ENCODE measurements around the gene MSRB3. TPM values are rescaled to one million over a fixed set of nuclear protein-coding genes. Genes with fewer than 3 reads are reported as not detected.
A peak's percentile ranks its signal among the peaks of the same experiment; 100 is the strongest.

The MSRB3 gene
- total and polyA plus RNA-seq, 8 donors, result 10.7 to 142 (median 27.8) TPM

DNA sequence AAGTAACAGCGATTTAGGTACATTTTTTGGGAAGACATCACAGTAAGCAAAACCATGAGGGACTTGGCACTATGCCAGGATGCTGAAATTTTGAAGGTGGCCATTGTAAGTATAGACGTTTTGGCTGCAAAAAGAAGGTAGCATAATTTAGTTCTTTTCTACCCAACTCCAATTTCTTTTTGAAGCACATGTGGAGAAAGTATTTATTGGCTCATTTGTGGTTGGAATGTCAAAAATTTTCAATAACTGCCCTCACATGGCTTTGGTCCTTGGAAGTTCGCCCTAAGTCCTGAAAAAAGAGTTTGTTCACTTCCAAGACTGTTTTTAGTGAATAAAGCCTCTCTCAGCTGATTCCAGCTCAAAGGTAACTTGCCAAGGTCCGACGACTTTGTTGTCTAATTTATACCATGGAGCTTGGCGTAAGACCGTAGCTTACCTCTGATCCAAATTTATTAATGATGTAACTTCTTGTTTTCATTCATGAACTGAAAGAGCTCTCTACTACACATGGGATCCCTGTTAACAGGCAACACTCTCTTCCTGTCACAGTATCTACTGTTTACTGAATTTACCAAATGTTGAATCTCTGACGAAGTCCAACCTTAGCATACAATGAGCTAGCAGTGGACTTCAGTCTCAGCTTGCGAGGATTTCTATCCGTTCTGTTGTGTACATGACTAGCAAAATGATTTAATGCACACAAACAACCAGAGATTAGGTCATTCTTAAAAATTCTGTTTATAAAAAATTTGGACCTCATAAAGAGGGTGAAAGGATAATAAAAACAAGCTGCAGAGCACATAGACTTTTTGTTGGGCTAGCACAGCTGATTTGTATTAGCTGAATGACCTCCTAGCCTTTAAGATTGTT, 49.0 kb downstream of the MSRB3 start:
- no peak overlapping the region for H3K4me3 ChIP-seq
- peak in 1 of 2 donors; percentile 70 for DNase-seq

DNA sequence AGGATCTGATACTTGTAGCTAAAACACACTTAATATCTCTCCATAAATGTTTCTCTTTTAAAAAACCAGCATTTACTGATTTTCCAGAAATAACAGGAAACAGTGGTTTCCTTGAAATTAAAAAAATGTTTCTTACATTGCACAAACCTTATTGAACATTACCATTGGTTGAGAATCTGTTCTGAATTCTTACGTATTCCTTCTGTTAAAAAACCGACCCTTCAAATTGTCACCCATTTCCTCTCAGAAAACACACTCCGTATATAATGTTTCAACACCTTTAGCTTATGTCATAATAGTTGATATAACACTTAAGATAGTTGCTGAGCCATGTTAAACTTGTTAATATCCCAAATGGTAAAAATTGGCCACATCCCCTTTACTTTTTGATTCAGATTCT, 51.2 kb downstream of the MSRB3 start:
- Histone ChIP-seq H3K36me3 (peaks cover 0 to 9% (median 3%) of the 10 kb centered on the region in 4 donors), H3K27ac (no peak overlapping the region), H3K4me1 (peaks cover 7 to 28% (median 12%) of the 10 kb centered on the region in 4 donors), H3K27me3 (no peaks in the 10 kb centered on the region), H3K9me3 (no peaks in the 10 kb centered on the region), H3K4me3 (no peak overlapping the region)
- 72 to 79% (median 79%) methylated on average over 3 of the region's 3 CpGs for WGBS, 5 donors
- DNase-seq, result no peak
- TF ChIP-seq EP300 (IDR thresholded peaks at IDR 0.05) (no peak), POLR2A (IDR thresholded peaks at IDR 0.05) (no peak), POLR2AphosphoS5 (IDR thresholded peaks at IDR 0.05) (no peak)
- TF ChIP-seq, protein P1, sequence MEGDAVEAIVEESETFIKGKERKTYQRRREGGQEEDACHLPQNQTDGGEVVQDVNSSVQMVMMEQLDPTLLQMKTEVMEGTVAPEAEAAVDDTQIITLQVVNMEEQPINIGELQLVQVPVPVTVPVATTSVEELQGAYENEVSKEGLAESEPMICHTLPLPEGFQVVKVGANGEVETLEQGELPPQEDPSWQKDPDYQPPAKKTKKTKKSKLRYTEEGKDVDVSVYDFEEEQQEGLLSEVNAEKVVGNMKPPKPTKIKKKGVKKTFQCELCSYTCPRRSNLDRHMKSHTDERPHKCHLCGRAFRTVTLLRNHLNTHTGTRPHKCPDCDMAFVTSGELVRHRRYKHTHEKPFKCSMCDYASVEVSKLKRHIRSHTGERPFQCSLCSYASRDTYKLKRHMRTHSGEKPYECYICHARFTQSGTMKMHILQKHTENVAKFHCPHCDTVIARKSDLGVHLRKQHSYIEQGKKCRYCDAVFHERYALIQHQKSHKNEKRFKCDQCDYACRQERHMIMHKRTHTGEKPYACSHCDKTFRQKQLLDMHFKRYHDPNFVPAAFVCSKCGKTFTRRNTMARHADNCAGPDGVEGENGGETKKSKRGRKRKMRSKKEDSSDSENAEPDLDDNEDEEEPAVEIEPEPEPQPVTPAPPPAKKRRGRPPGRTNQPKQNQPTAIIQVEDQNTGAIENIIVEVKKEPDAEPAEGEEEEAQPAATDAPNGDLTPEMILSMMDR (IDR thresholded peaks at IDR 0.05), result no peak
- intact Hi-C loops (cut with DNase I; ENCODE audit: low total_unique reads), result no loop called here

More for the DNA sequence above, 49.0 kb downstream of the MSRB3 start:
- intact Hi-C loops (cut with DNase I; ENCODE audit: low total_unique reads), result no loop called here
- no peaks in the 10 kb centered on the region for H3K9me3 ChIP-seq
- TF ChIP-seq EP300 (IDR thresholded peaks at IDR 0.05) (no peak), POLR2AphosphoS5 (IDR thresholded peaks at IDR 0.05) (no peak), POLR2A (IDR thresholded peaks at IDR 0.05) (no peak)
- TF ChIP-seq, protein P1 (IDR thresholded peaks at IDR 0.05), result no peak
- H3K27me3 ChIP-seq, result no peaks in the 10 kb centered on the region
- H3K36me3 ChIP-seq, result peaks cover 0 to 9% (median 3%) of the 10 kb centered on the region in 4 donors
- H3K4me1 ChIP-seq, result peaks cover 7 to 35% (median 18%) of the 10 kb centered on the region in 4 donors
- peak overlapping the region in 3 of 5 donors; percentile 11 to 44 (median 35) for H3K27ac ChIP-seq
- 37 to 52% (median 48%) methylated on average over 10 of the region's 10 CpGs for WGBS, 5 donors

- WGBS, 5 donors, result 44 to 53% (median 49%) methylated on average over 3 of the region's 3 CpGs
- Histone ChIP-seq H3K4me1 (peaks cover 8 to 28% (median 16%) of the 10 kb centered on the region in 4 donors), H3K27ac (no peak overlapping the region), H3K27me3 (no peaks in the 10 kb centered on the region), H3K9me3 (no peaks in the 10 kb centered on the region), H3K4me3 (no peak overlapping the region), H3K36me3 (peaks cover 0 to 9% (median 3%) of the 10 kb centered on the region in 4 donors)
- TF ChIP-seq POLR2A (IDR thresholded peaks at IDR 0.05) (no peak), POLR2AphosphoS5 (IDR thresholded peaks at IDR 0.05) (no peak), EP300 (IDR thresholded peaks at IDR 0.05) (no peak)
- TF ChIP-seq, protein P1 (IDR thresholded peaks at IDR 0.05), result no peak
- intact Hi-C loops (cut with DNase I; ENCODE audit: low total_unique reads), result no loop called here
- no peak for DNase-seq
Observed at GRCh38 chr12:65330331-65330730, 51.8 kb downstream of the MSRB3 start.

- no peaks in the 10 kb centered on the region for H3K27me3 ChIP-seq
- TF ChIP-seq, protein P1 (IDR thresholded peaks at IDR 0.05), result no peak
- TF ChIP-seq POLR2AphosphoS5 (IDR thresholded peaks at IDR 0.05) (no peak), EP300 (IDR thresholded peaks at IDR 0.05) (no peak), POLR2A (IDR thresholded peaks at IDR 0.05) (no peak)
- no peak overlapping the region for H3K27ac ChIP-seq
- intact Hi-C loops (cut with DNase I; ENCODE audit: low total_unique reads), result no loop called here
- H3K4me3 ChIP-seq, result no peak overlapping the region
- no peak for DNase-seq
- H3K4me1 ChIP-seq, result peaks cover 8 to 27% (median 18%) of the 10 kb centered on the region in 4 donors
- peaks cover 0 to 9% (median 3%) of the 10 kb centered on the region in 4 donors for H3K36me3 ChIP-seq
- H3K9me3 ChIP-seq, result no peaks in the 10 kb centered on the region
- WGBS, 5 donors, result 93 to 96% (median 95%) methylated on average over 8 of the region's 8 CpGs
Observed at GRCh38 chr12:65331456-65331855, 53.0 kb downstream of the MSRB3 start.
